Activated CD4-positive, alpha-beta T cell treated with anti-CD3 and anti-CD28 coated beads, Interleukin-10, Interleukin-2, amounts not matched to agents 100 ng/mL and 50 ng/mL, durations not matched to agents 16 hours and 8 hours (primary cell): ENCODE data around the gene LRRFIP2.
A peak's percentile ranks its signal among the peaks of the same experiment; 100 is the strongest.
"Not testable (repeated sequence)": the region's sequence is repeated elsewhere in the genome, so short reads cannot be mapped to it uniquely, and the experiment has no call there.

ENCODE experiments used
- DNase-seq: peaks from one replicate; pipeline ENCODE4 v3.0.0-alpha.2; 2020

Gene LRRFIP2

GRCh38 chr3:37183976-37184375 lies 9.6 kb upstream of the LRRFIP2 start:
- no peak for DNase-seq

GRCh38 chr3:37183375-37183831 lies 9.0 kb upstream of the LRRFIP2 start:
- DNase-seq = no peak

GRCh38 chr3:37182816-37183215 lies 8.4 kb upstream of the LRRFIP2 start:
- no peak for DNase-seq

- DNase-seq = no peak
Observed at GRCh38 chr3:37181756-37182155, 7.4 kb upstream of the LRRFIP2 start.

- peak; percentile 70 for DNase-seq
Observed at GRCh38 chr3:37179144-37179967, 5.0 kb upstream of the LRRFIP2 start.

GRCh38 chr3:37173806-37174205 lies 576 bp downstream of the LRRFIP2 start:
- no peak for DNase-seq

- no peak for DNase-seq
Observed at GRCh38 chr3:37171144-37171543, 3.2 kb downstream of the LRRFIP2 start.

GRCh38 chr3:37170513-37170912 lies 3.9 kb downstream of the LRRFIP2 start:
- no peak for DNase-seq

- DNase-seq = no peak
Observed at GRCh38 chr3:37170060-37170459, 4.3 kb downstream of the LRRFIP2 start.

GRCh38 chr3:37168896-37169295 lies 5.5 kb downstream of the LRRFIP2 start:
- DNase-seq = no peak

- DNase-seq = peak; percentile 75
Observed at GRCh38 chr3:37163262-37164015, 10.9 kb downstream of the LRRFIP2 start.

- peak; percentile 81 for DNase-seq
Observed at GRCh38 chr3:37162501-37163245, 11.7 kb downstream of the LRRFIP2 start.

- no peak for DNase-seq
Observed at GRCh38 chr3:37161351-37161750, 13.0 kb downstream of the LRRFIP2 start.

- no peak for DNase-seq
Observed at GRCh38 chr3:37155782-37156181, 18.6 kb downstream of the LRRFIP2 start.

- no peak for DNase-seq
Observed at GRCh38 chr3:37154668-37155314, 19.6 kb downstream of the LRRFIP2 start.

- no peak for DNase-seq
Observed at GRCh38 chr3:37150621-37151020, 23.8 kb downstream of the LRRFIP2 start.

- DNase-seq = no peak
Observed at GRCh38 chr3:37149257-37149656, 25.1 kb downstream of the LRRFIP2 start.

- DNase-seq = no peak
Observed at GRCh38 chr3:37148208-37148607, 26.2 kb downstream of the LRRFIP2 start.

GRCh38 chr3:37147666-37148065 lies 26.7 kb downstream of the LRRFIP2 start:
- no peak for DNase-seq

GRCh38 chr3:37146927-37147326 lies 27.5 kb downstream of the LRRFIP2 start:
- DNase-seq = not testable (repeated sequence)

- no peak for DNase-seq
Observed at GRCh38 chr3:37145611-37146010, 28.8 kb downstream of the LRRFIP2 start.

- DNase-seq = no peak
Observed at GRCh38 chr3:37144806-37145205, 29.6 kb downstream of the LRRFIP2 start.

GRCh38 chr3:37143821-37144220 lies 30.6 kb downstream of the LRRFIP2 start:
- DNase-seq = no peak
